SK-N-SH treated with all-trans-retinoic acid at 6 μM for 48 hours (cell line): Measurements from ENCODE around the gene SH3PXD2A.

Experiments used
- RARB ChIP-seq: fragments of 250-450 bp; sonication (Bioruptor Pico); IDR thresholded peaks from 2 replicates; pipeline ENCODE4 v1.8.0; 2021; ENCODE audit warnings: mild to moderate bottlenecking, moderate library complexity
- TF ChIP-seq, protein P1 (sequence below): fragments of 250-450 bp; sonication (Bioruptor Pico); IDR thresholded peaks from 2 replicates; pipeline ENCODE4 v1.5.0; 2020; ENCODE audit warnings: mild to moderate bottlenecking, moderate library complexity

DNA sequence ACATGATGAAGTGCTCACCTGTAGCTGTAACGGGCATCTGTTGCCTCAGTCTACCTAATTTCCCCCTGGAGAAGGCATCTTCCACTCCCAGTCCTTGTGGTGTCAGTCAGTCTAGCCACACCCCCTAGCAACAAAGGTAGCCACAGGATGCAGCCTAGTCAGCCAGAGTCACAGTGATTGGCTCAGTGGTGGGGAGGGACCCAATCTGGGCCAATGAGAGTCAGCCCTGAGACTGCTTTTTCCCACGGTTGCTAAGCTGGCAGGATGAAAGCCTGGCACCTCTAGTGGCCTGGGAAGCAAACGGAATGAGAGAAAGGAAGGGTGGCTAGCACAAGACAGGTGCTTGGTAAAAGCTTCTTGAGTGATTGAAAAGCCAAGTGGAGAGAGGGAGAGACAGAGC is 118.6 kb downstream of the SH3PXD2A start:
- TF ChIP-seq, protein P1, sequence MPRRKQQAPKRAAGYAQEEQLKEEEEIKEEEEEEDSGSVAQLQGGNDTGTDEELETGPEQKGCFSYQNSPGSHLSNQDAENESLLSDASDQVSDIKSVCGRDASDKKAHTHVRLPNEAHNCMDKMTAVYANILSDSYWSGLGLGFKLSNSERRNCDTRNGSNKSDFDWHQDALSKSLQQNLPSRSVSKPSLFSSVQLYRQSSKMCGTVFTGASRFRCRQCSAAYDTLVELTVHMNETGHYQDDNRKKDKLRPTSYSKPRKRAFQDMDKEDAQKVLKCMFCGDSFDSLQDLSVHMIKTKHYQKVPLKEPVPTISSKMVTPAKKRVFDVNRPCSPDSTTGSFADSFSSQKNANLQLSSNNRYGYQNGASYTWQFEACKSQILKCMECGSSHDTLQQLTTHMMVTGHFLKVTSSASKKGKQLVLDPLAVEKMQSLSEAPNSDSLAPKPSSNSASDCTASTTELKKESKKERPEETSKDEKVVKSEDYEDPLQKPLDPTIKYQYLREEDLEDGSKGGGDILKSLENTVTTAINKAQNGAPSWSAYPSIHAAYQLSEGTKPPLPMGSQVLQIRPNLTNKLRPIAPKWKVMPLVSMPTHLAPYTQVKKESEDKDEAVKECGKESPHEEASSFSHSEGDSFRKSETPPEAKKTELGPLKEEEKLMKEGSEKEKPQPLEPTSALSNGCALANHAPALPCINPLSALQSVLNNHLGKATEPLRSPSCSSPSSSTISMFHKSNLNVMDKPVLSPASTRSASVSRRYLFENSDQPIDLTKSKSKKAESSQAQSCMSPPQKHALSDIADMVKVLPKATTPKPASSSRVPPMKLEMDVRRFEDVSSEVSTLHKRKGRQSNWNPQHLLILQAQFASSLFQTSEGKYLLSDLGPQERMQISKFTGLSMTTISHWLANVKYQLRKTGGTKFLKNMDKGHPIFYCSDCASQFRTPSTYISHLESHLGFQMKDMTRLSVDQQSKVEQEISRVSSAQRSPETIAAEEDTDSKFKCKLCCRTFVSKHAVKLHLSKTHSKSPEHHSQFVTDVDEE (CRISPR knock-in tag), result no peak
- no peak for TF ChIP-seq RARB (CRISPR knock-in tag)
